ENCODE data around the gene LRRC27. TPM values are rescaled to one million over a fixed set of nuclear protein-coding genes. Genes with fewer than 3 reads are reported as not detected.
"Not testable (repeated sequence)": the region's sequence is repeated elsewhere in the genome, so short reads cannot be mapped to it uniquely, and the experiment has no call there.

The LRRC27 gene
- total and polyA plus RNA-seq, 7 donors, result 1.4 to 15.5 (median 6.2) TPM

DNA sequence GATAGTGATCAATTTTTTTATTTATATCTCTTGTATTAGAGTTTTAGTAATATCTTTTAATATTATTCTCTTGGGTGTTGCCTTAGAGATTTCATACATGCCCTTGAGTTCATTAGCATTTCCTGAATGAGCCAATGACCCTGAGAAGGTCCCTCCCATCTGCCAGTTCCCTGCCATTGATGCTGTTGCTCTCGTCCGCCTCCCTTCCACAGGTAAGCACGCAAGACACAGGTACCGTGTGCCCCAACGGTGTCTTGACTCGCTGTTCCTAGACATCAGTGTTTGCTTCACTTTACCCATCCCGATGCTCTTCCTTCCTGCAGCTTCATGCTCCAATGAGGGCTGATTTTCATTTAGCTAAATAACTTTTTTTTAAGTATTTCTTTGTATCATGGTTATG lies 45.3 kb downstream of the LRRC27 start:
- Histone ChIP-seq H3K9me3 (no peaks in the 10 kb centered on the region), H3K27me3 (no peaks in the 10 kb centered on the region), H3K36me3 (no peaks in the 10 kb centered on the region), H3K27ac (no peak overlapping the region), H3K4me1 (no peaks in the 10 kb centered on the region), H3K4me3 (no peak overlapping the region)
- TF ChIP-seq POLR2AphosphoS5 (IDR thresholded peaks at IDR 0.05) (no peak), EP300 (IDR thresholded peaks at IDR 0.05) (no peak), POLR2A (IDR thresholded peaks at IDR 0.05) (no peak)
- TF ChIP-seq, protein P1, sequence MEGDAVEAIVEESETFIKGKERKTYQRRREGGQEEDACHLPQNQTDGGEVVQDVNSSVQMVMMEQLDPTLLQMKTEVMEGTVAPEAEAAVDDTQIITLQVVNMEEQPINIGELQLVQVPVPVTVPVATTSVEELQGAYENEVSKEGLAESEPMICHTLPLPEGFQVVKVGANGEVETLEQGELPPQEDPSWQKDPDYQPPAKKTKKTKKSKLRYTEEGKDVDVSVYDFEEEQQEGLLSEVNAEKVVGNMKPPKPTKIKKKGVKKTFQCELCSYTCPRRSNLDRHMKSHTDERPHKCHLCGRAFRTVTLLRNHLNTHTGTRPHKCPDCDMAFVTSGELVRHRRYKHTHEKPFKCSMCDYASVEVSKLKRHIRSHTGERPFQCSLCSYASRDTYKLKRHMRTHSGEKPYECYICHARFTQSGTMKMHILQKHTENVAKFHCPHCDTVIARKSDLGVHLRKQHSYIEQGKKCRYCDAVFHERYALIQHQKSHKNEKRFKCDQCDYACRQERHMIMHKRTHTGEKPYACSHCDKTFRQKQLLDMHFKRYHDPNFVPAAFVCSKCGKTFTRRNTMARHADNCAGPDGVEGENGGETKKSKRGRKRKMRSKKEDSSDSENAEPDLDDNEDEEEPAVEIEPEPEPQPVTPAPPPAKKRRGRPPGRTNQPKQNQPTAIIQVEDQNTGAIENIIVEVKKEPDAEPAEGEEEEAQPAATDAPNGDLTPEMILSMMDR (IDR thresholded peaks at IDR 0.05), result no peak
- intact Hi-C loops (cut with DNase I), result no loop called here
- 96% methylated on average over 7 of the region's 7 CpGs for WGBS, 2 donors
- peak; percentile 5 for DNase-seq

DNA sequence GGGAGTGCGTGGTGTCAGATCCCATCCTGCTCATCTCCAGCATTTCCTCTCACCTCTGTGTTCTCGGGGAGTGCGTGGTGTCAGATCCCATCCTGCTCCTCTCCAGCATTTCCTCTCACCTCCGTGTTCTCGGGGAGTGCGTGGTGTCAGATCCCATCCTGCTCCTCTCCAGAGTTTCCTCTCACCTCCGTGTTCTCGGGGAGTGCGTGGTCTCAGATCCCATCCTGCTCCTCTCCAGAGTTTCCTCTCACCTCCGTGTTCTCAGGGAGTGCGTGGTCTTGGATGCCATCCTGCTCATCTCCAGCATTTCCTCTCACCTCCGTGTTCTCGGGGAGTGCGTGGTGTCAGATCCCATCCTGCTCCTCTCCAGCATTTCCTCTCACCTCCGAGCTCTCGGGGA lies 47.0 kb downstream of the LRRC27 start:
- WGBS, 2 donors, result 88 to 91% methylated on average over 16 of the region's 16 CpGs
- DNase-seq, result peak; percentile 27
- H3K9me3 ChIP-seq; H3K36me3 ChIP-seq; H3K4me1 ChIP-seq; H3K4me3 ChIP-seq; H3K27ac ChIP-seq; H3K27me3 ChIP-seq; intact Hi-C loops (cut with DNase I): not testable (repeated sequence)

DNA sequence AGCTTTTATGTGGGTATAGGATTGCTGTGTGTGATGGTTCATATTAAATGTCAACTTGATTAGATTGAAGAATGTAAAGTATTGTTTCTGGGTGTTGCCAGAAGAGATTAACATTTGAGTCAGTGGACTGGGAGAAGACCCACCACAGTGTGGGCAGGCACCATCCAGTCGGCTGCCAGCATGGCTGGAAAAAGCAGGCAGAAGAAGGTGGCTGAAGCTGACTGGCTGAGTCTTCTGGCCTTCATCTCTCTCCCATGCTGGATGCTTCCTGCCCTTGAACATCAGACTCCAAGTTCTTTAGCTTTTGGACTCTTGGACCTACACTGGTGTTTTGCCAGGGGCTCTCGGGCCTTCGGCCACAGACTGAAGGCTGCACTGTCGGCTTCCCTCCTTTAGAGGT lies 49.0 kb downstream of the LRRC27 start:
- H3K36me3 ChIP-seq; H3K4me1 ChIP-seq; intact Hi-C loops (cut with DNase I); H3K9me3 ChIP-seq; H3K4me3 ChIP-seq; H3K27ac ChIP-seq; H3K27me3 ChIP-seq: not testable (repeated sequence)
- WGBS, 2 donors, result 93 to 96% methylated on average over 4 of the region's 4 CpGs
- peak; percentile 20 for DNase-seq

DNA sequence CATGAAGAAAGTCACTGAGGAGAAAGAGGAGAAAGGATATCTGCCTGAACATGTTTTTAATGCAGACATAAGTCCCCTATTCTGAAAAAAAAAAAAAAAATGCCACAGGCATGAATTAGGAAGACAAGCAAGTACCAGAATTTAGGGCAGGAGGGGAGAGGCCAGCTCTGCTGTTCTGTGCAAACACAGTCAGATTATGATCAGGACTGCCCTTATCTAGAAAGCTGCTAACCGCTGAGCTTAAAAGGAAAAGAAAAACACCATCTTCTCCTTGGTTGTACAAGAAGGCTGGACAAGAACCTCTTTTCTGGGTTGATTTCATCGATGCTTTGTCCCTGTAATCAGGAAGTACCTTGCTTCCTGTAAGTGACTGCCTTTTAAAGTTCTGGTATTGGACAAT lies 49.7 kb downstream of the LRRC27 start:
- TF ChIP-seq POLR2AphosphoS5 (IDR thresholded peaks at IDR 0.05), result no peak
- TF ChIP-seq EP300 (IDR thresholded peaks at IDR 0.05), result no peak
- TF ChIP-seq, protein P1 (IDR thresholded peaks at IDR 0.05), result no peak
- TF ChIP-seq POLR2A (IDR thresholded peaks at IDR 0.05), result no peak
- Histone ChIP-seq H3K36me3 (no peaks in the 10 kb centered on the region), H3K4me3 (no peak overlapping the region), H3K4me1 (no peaks in the 10 kb centered on the region), H3K9me3 (no peaks in the 10 kb centered on the region), H3K27me3 (no peaks in the 10 kb centered on the region), H3K27ac (no peak overlapping the region)
- DNase-seq, result no peak
- 70 to 73% methylated on average over 2 of the region's 2 CpGs for WGBS, 2 donors
- intact Hi-C loops (cut with DNase I), result no loop called here

DNA sequence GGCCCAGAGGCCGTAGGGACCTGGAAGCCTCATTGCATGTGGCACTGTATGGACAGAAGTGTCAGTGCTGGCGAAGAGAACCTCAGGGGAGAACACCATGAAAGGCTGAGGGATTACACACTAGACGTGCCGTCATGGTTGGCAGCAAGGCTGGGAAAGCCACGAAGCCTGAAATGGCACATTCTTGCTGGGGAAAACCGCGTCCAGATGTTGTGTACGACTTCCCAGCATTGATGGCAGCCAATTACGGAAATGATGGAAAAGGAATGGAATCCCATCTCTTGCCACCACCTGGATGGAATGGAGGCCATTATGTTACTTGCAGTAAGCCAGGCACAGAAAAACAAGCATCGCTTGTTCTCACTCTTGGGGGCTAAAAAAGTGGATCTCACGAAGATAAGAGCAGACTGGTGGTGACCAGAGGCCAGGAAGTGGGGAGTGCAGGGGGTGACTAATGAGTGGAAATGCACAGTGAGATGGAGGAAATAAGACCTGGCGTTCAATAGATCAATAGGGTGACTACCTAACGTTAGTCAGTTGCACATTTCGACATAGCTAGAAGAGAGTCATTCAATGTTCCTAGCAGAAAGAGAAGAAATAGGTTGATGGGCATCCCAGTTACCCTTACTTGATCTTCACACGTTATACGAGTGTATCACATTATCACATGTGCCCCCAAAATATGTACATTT lies 50.4 kb downstream of the LRRC27 start:
- Histone ChIP-seq H3K36me3 (no peaks in the 10 kb centered on the region), H3K4me3 (no peak overlapping the region), H3K27me3 (no peaks in the 10 kb centered on the region), H3K27ac (no peak overlapping the region), H3K9me3 (no peaks in the 10 kb centered on the region), H3K4me1 (no peaks in the 10 kb centered on the region)
- peak; percentile 22 for DNase-seq
- TF ChIP-seq, protein P1 (IDR thresholded peaks at IDR 0.05), result no peak
- TF ChIP-seq POLR2A (IDR thresholded peaks at IDR 0.05) (no peak), EP300 (IDR thresholded peaks at IDR 0.05) (no peak), POLR2AphosphoS5 (IDR thresholded peaks at IDR 0.05) (no peak)
- WGBS, 2 donors, result 88 to 89% methylated on average over 16 of the region's 16 CpGs
- intact Hi-C loops (cut with DNase I), result no loop called here

DNA sequence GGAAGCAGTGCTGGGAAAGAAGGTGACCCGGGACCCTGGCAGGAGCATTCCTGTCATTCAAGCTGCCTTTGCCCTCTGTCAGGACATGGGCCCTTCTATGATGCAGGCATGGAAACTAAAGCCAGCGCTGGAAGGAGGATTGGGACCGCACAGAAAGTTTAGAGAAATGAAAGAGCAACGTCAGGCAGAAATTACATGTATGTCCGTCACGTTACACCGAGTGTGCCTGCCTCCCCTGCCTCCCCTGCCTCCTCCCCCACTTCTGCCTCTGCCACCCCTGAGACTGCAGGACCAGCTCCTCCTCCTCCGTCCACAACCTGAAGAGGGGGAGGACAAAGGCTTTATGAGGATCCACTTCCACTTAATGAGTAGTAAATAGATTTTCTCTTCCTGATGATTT lies 51.1 kb downstream of the LRRC27 start:
- TF ChIP-seq EP300 (IDR thresholded peaks at IDR 0.05), result no peak
- no peak for TF ChIP-seq POLR2A (IDR thresholded peaks at IDR 0.05)
- TF ChIP-seq, protein P1 (IDR thresholded peaks at IDR 0.05), result no peak
- TF ChIP-seq POLR2AphosphoS5 (IDR thresholded peaks at IDR 0.05), result no peak
- H3K4me1 ChIP-seq, result peaks cover 0 to 5% (median 0%) of the 10 kb centered on the region in 4 donors
- H3K9me3 ChIP-seq, result no peaks in the 10 kb centered on the region
- no peak overlapping the region for H3K4me3 ChIP-seq
- DNase-seq, result peak; percentile 50
- WGBS, 2 donors, result 81 to 82% methylated on average over 8 of the region's 8 CpGs
- no peak overlapping the region for H3K27ac ChIP-seq
- H3K27me3 ChIP-seq, result no peaks in the 10 kb centered on the region
- intact Hi-C loops (cut with DNase I), result no loop called here
- no peaks in the 10 kb centered on the region for H3K36me3 ChIP-seq
